Stimulated activated CD8-positive, alpha-beta memory T cell treated with anti-CD3 and anti-CD28 coated beads, Interleukin-4, amount 100 ng/mL, for 1 hour (primary cell): ENCODE results near the gene ZNF724.
"Not testable (repeated sequence)": the region's sequence is repeated elsewhere in the genome, so short reads cannot be mapped to it uniquely, and the experiment has no call there.

Experiments used
- DNase-seq, 2 donors: peaks; one replicate each; pipeline ENCODE4 v3.0.0-alpha.2; 2020; ENCODE audit warnings: low read depth in 2 of 2, low spot score in 1 of 2

Gene ZNF724

DNA sequence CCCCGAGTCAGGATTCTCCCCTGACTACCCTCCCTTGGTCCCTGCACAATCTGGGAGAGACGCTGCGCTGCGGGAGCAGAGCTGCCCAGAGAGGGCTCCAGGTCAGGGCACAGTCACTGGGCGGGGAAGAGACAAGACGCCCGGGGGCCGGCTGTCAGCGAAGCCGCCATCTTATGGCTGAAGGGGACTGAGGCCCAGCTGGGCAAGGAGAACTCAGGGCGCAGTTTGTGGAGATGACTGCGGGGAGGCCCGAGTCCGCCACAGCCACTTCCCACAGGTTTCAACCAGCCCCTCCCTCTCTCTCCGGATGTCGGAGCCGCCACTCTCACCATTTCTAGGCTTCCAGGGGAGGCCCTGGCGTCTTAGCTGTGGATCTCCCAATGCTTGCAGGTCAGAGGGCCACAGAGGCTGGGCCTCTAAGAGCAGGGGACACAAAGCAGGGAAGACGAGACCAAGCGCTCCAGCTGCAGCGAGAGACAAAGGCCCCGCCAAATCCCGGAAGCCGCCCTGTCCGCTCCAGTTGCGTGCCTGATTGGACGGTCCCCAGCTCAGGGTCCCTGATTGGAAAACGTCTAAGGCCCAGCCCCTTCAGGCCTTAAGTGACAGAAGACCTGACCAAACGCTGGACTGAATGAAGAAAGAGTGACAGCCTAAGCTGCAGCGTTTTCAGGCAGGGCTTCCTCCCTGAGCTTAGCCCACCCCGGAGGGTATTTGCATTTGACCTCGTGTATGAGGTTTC lies at the start of gene ZNF724:
ZNF724 (minus strand) TSS at position 484 of the 739 bp plus-strand sequence; CDS start at position 332, 152 bp downstream.
- DNase-seq = peak; percentile 68 to 77

DNA sequence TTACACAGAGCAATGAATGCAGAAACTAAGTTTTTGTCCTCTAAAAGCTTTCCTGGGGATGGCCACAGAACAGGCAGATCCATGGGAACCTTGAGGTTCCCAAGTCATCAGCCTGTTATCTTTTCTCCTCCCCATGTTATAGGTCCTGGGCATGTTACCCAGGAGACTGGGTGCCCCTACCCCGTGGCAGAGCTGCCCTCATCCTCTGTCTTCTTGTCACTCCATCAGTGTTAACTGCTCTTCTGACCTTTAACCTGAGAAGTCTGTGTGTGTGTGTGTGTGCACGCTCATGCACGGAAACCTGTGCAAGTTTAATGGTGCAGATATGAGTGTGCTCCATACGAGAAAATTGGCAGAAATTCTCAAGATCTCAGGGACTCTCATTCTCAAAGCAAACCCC lies 43.9 kb upstream of the ZNF724 start:
- DNase-seq = no peak

DNA sequence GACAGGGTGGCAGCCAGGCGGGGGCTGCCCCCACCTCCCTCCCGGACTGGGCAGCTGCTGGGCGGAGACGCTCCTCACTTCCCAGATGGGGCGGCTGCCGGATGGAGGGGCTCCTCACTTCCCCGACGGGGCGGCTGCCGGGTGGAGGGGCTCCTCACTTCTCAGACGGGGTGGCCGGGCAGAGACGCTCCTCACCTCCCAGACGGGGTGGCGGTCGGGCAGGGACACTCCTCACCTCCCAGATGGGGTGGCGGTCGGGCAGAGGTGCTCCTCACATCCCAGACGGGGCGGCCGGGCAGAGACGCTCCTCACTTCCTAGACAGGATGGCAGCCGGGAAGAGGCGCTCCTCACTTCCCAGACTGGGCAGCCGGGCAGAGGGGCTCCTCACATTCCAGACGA lies 39.8 kb upstream of the ZNF724 start:
- DNase-seq = not testable (repeated sequence)

GRCh38 chr19:23287620-23288019 lies 37.4 kb upstream of the ZNF724 start:
- no peak for DNase-seq

GRCh38 chr19:23286477-23286876 lies 36.3 kb upstream of the ZNF724 start:
- no peak for DNase-seq

DNA sequence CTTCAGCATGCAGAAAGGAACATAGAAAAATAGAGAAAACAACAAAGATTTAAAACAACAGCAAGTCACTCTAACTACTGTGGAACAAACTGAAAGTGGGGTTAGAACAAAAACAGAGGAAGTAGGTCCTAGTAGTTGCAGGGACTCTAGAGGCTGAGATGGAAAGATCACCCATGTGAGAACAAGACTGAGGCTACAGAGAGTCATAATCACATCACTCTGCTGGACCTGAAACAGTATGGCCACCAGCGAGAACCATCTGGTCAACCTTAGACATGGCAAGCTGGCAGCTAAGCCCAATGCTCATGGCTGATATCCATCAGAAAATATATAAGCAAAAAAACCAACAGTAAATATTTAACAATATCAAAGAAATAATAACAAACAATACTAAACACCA lies 35.8 kb upstream of the ZNF724 start:
- no peak for DNase-seq

- not testable (repeated sequence) for DNase-seq
Measured at GRCh38 chr19:23285326-23285725, 35.1 kb upstream of the ZNF724 start.

DNA sequence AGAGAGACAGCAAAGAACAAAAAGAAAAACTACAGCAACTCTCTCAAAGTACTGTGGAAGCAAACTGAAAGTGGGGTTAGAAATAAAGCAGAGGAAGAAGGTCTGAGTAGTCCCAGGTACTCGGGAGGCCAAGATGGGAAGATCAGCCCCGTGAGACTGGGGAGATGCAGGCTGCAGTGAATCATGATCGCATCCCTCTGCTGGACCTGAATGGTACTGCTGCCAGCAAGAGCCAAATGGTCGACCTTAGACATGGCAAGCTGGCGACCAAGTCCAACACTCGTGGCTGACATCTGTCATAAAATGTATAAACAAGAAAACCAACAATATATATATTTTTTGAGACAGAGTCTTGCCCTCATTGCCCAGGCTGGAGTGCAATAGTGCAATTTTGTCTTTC lies 33.7 kb upstream of the ZNF724 start:
- peak; percentile 5 to 19 for DNase-seq

DNA sequence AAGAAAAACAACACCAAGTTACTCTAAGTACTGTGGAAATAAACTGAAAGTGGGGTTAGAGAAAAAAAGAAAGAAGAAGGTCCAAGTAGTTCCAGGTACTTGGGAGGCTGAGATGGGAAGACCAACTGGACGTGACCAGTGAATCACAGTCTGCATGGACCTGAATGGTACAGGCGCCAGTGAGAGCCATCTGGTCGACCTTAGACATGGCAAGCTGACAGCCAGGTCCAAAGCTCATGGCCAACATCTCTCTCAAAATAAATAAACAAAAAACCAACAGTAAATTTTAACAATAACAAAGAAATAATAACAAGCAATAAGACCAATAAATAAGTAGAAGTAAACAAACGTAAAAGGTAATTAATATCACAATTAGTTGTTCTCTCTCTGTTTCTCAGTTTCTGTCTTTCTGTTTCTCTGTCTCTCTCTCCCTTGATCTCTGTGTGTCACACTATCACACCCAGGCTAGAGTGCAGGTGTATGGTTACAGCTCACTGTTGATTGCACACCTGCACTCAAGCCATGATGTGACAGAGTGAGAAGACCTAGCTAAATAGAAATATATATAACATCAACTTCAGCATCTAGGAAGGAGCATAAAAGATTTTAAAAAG lies 31.6 kb upstream of the ZNF724 start:
- no peak for DNase-seq

DNA sequence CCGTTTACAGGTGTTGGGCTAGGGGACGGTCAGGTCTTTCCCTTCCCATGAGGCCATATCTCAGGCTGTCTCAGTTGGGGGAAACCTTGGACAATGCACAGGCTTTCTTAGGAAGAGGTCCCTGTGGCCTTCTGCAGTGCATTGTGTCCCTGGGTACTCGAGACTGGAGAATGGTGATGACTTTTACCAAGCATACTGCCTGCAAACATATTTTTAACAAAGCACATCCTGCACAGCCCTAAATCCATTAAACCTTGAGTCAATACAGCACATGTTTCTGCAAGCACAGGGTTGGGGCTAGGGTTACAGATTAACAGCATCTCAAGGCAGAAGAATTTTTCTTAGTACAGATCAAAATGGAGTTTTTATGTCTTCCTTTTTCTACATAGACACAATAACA lies 27.9 kb upstream of the ZNF724 start:
- DNase-seq = not testable (repeated sequence)

- DNase-seq = peak; percentile 76 to 84
Measured at GRCh38 chr19:23273590-23274412, 23.6 kb upstream of the ZNF724 start.

DNA sequence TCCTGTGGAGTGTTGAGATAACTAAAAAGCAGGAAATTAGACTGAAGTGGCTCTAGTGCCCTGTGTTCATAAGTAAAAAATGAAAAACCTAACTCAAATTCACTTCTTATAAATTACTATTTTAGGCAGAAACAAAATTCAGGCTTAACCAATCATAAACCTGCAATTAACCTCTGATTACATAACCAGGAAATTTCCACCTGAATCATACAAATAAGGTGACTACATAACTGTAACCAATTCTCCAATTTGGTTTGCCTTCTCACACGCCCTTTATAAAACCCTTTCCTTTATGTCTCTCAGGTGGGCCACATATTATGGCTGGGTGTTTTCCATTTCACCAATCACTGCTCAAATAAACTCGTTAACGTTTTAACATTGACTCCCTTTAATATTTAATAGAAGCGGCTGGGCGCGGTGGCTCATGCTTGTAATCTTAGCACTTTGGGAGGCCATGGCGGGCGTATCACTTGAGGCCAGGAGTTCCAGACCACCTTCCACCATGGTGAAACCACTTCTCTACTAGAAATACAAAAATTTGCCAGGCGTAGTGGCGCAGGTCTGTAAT lies 22.9 kb upstream of the ZNF724 start:
- DNase-seq = no peak

- no peak for DNase-seq
Measured at GRCh38 chr19:23263870-23264590, 13.8 kb upstream of the ZNF724 start.

DNA sequence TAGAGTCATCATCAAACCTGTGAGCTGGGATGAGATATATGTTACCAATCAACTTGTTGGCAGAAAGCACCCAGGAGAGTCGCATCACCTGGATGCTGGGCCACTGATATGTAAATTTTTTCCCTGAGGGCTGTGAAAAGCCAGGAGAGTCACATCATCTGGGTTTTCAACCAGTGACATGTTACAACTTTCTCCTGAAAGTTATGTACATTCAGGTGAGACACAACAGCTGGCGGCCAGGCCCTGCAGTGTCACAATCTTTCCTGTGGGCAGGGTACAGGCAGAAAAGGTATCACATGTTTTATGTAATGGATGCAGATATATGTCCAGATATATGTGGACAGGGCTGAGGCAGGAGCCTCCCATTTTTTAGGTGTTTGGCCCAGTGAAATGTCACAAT lies 13.2 kb upstream of the ZNF724 start:
- no peak for DNase-seq

DNA sequence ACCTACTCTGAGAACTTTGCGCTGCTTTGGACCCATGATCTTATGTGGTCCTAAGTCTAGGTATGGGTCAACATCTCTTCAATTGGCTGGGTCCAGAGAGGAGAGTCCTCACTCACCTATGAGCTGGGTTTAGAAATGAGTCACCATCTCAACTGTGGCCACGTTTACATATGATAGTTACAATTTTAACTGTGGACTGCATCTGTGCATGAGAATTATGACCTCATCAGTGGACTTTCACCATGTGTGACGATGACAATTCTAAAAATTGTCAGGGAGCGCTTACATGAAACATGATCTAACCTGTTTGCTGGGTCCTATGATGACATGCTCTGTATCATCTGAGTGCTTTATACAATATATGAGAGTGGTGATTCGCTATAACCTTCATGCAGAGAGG lies 12.7 kb upstream of the ZNF724 start:
- DNase-seq = no peak

DNA sequence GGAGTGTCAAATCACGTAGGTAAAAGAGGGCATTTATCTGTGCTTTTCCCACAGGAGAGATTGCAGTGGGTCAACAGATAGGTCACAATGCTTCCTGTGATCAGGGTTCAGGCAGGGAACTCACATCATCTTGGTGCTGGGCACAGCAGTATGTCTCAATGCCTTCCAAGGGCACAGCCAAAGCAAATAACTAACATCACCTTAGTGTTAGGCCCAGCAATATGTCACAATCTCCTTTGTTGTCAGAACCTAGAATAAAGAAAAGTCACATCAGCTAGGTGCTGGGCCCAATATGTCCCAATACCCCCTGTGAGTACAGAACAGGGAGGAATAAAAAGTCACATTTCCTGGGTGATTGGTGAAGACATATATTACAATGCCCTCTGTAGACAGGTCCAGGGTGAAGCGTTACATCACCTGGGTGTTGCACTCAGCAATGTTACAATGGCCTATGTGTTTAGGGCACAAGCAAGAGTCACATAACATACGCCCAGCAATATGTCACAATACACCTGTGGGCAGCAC lies 11.4 kb upstream of the ZNF724 start:
- no peak for DNase-seq

GRCh38 chr19:23260956-23261355 lies 10.8 kb upstream of the ZNF724 start:
- no peak for DNase-seq

- no peak for DNase-seq
Measured at GRCh38 chr19:23259961-23260360, 9.8 kb upstream of the ZNF724 start.

GRCh38 chr19:23255700-23256099 lies 5.5 kb upstream of the ZNF724 start:
- DNase-seq = no peak

GRCh38 chr19:23254141-23254910 lies 4.1 kb upstream of the ZNF724 start:
- no peak for DNase-seq
